Mucosa of descending colon (tissue), 3 donors: ENCODE results near the gene MAN1C1. TPM values are rescaled to one million over a fixed set of nuclear protein-coding genes. Genes with fewer than 3 reads are reported as not detected.

Experiments
- ATAC-seq: fragments of 200-7000 bp; cut with Tn5 transposase; one replicate; pipeline ENCODE4 v1.9.1; 2020; ENCODE audit warnings: mild to moderate bottlenecking, moderate library complexity
- DNase-seq, 3 donors: peaks; one replicate each; pipeline ENCODE4 v3.0.0-alpha.2; 2020
- H3K36me3 ChIP-seq: fragments of 200-600 bp; one replicate; pipeline ENCODE4 v1.8.0; 2021; ENCODE audit warnings: low read depth, mild to moderate bottlenecking
- H3K4me1 ChIP-seq: fragments of 200-600 bp; one replicate; pipeline ENCODE4 v1.8.0; 2021; ENCODE audit warnings: low read depth, mild to moderate bottlenecking
- H3K4me3 ChIP-seq: fragments of 200-600 bp; one replicate; pipeline ENCODE4 v1.8.0; 2021; ENCODE audit warnings: mild to moderate bottlenecking
- H3K9me3 ChIP-seq: fragments of 200-600 bp; one replicate; pipeline ENCODE4 v1.8.0; 2021; ENCODE audit warnings: mild to moderate bottlenecking
- CTCF ChIP-seq: fragments of 200-600 bp; IDR thresholded peaks from one replicate; pipeline ENCODE4 v1.8.0; 2022; ENCODE audit warnings: antibody characterized with exemption, mild to moderate bottlenecking
- intact Hi-C, 2 donors: fragments of 100-400 bp; cut with DNase I in 1 of 2; cut with micrococcal nuclease in 1 of 2; formaldehyde crosslinking; loops; one replicate each; pipeline versions ENCODE4 v1.11.0 to v1.11.1; 2022; cut with DNase I, micrococcal nuclease
- total RNA-seq, 3 donors: library from RNA; stranded (reverse); fragmentation: NEBNext Ultra II Directional in 2 of 3; extraction: Animal tissue kit (Norgen Biotek cat#: 25700) in 2 of 3; gene quantifications; one replicate each; pipeline versions ENCODE4 v1.2.1 to v1.2.4, GENCODE V29; 2021 to 2023
- donor health status: DM: no; HTN: no; CAD: no; lungs with moderate emphysema.
- donor health status: DM: no; HTN: no; CAD: no.
- donor health status: DM: no; HTN: yes; CAD: no.

The MAN1C1 gene
- total RNA-seq, 3 donors from 2014 or later: 2.5 to 22.0 (median 6.1) TPM

DNA sequence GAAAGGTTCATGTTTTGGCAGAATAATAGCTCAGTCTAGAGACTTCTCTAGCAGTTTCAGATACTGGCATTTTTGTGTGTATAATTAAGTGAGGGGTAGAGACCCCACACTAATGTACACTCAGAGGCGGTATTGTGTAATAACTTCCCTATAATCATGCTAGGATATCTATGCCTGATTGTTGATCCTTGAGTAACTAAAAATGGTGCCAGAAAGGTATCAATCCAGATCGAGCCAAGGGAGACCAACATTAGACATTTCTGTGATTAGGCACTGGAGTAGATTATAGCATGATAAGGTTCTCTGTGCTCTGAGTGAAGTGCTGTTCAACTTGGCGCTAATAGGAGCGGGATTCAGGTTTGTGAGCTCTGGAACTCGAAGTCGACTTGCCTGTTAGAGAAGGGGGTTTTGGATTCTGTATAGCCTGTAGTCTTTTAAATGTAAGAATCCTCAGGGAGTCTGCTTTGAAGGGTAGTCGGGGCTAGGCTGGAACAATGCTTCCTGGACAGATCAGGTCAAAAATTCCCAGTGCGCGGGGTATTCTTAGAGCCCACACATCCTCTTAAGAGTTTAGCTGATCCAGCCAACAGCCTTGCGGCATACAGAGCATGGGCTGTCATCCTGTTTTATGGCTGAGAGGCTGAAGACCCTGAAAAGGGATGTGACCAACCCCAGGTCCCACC lies 24.2 kb downstream of the MAN1C1 start:
- Histone ChIP-seq H3K4me1 (peaks cover 14% of the 10 kb centered on the region), H3K4me3 (no peak overlapping the region), H3K36me3 (no peaks in the 10 kb centered on the region), H3K9me3 (peaks cover 9% of the 10 kb centered on the region)
- ATAC-seq: no peak
- intact Hi-C loops: no loop called here
- no peak for DNase-seq
- no peak for TF ChIP-seq CTCF

- Histone ChIP-seq H3K4me1 (peaks cover 14% of the 10 kb centered on the region), H3K36me3 (no peaks in the 10 kb centered on the region), H3K9me3 (peaks cover 6% of the 10 kb centered on the region), H3K4me3 (no peak overlapping the region)
- ATAC-seq: no peak
- no peak for DNase-seq
- no peak for TF ChIP-seq CTCF
- intact Hi-C loops: no loop called here
These were observed 24.7 kb downstream of the MAN1C1 start for GRCh38 chr1:25641329-25641725.

- intact Hi-C loops: no loop called here
- Histone ChIP-seq H3K4me3 (no peak overlapping the region), H3K36me3 (no peaks in the 10 kb centered on the region), H3K9me3 (no peaks in the 10 kb centered on the region), H3K4me1 (peaks cover 14% of the 10 kb centered on the region)
- peak; percentile 38 for ATAC-seq
- TF ChIP-seq CTCF: no peak
- no peak for DNase-seq
These were observed 25.5 kb downstream of the MAN1C1 start for GRCh38 chr1:25641931-25642573.

- DNase-seq: peak in 2 of 3 donors; percentile 44 to 51
- no peaks in the 10 kb centered on the region for H3K9me3 ChIP-seq
- intact Hi-C loops: no loop called here
- H3K4me3 ChIP-seq: no peak overlapping the region
- no peaks in the 10 kb centered on the region for H3K36me3 ChIP-seq
- H3K4me1 ChIP-seq: peaks cover 14% of the 10 kb centered on the region
- ATAC-seq: peak; percentile 82
- no peak for TF ChIP-seq CTCF
These were observed 26.1 kb downstream of the MAN1C1 start for GRCh38 chr1:25642574-25643108.

- DNase-seq (no peak), ATAC-seq (no peak)
- Histone ChIP-seq H3K9me3 (no peaks in the 10 kb centered on the region), H3K4me3 (no peak overlapping the region), H3K36me3 (no peaks in the 10 kb centered on the region), H3K4me1 (peaks cover 14% of the 10 kb centered on the region)
- intact Hi-C loops: no loop called here
- TF ChIP-seq CTCF: no peak
These were observed 27.3 kb downstream of the MAN1C1 start for GRCh38 chr1:25643929-25644328.
